Smooth muscle cell (in vitro differentiated cells): Measurements from ENCODE around the gene KCNMA1. TPM values are rescaled to one million over a fixed set of nuclear protein-coding genes. Genes with fewer than 3 reads are reported as not detected.
"Not testable (repeated sequence)": the region's sequence is repeated elsewhere in the genome, so short reads cannot be mapped to it uniquely, and the experiment has no call there.

Experiments used
- DNase-seq: peaks from one replicate; lab custom pipeline; 2025; ENCODE audit not compliant: unreplicated experiment; lab: John Stamatoyannopoulos, UW
- H2AFZ ChIP-seq: fragments of 200-600 bp; sonication (generic); 2 replicates; pipeline ENCODE4 v1.6.0; 2016; ENCODE audit warnings: antibody characterized with exemption, low read depth, mild to moderate bottlenecking
- H3F3A ChIP-seq: fragments of 200-600 bp; sonication (generic); 2 replicates; pipeline ENCODE4 v1.6.0; 2017; ENCODE audit warnings: antibody characterized with exemption, low read depth
- H3K27ac ChIP-seq: fragments of 200-600 bp; sonication (generic); 2 replicates; pipeline ENCODE4 v1.5.1; 2016; ENCODE audit warnings: low read depth, mild to moderate bottlenecking
- H3K27me3 ChIP-seq: fragments of 200-600 bp; sonication (generic); 2 replicates; pipeline ENCODE4 v1.6.1; 2016; ENCODE audit warnings: low read depth, mild to moderate bottlenecking
- H3K36me3 ChIP-seq: fragments of 200-600 bp; sonication (generic); 2 replicates; pipeline ENCODE4 v1.5.1; 2016; ENCODE audit warnings: low read depth
- H3K4me1 ChIP-seq: fragments of 200-600 bp; sonication (generic); 2 replicates; pipeline ENCODE4 v1.5.1; 2016; ENCODE audit warnings: low read depth
- H3K4me2 ChIP-seq: fragments of 200-600 bp; sonication (generic); 2 replicates; pipeline ENCODE4 v1.6.0; 2016; ENCODE audit warnings: mild to moderate bottlenecking
- H3K4me3 ChIP-seq: fragments of 200-600 bp; sonication (generic); 2 replicates; pipeline ENCODE4 v1.5.1; 2016; ENCODE audit warnings: mild to moderate bottlenecking
- H3K79me2 ChIP-seq: fragments of 200-600 bp; sonication (generic); 2 replicates; pipeline ENCODE4 v1.6.0; 2016; ENCODE audit warnings: low read depth, mild to moderate bottlenecking
- H3K9ac ChIP-seq: fragments of 200-600 bp; sonication (generic); 2 replicates; pipeline ENCODE4 v1.6.0; 2016; ENCODE audit warnings: low read depth
- H3K9me3 ChIP-seq: fragments of 200-600 bp; sonication (generic); replicated peaks from 2 replicates; pipeline ENCODE4 v1.5.1; 2016; ENCODE audit warnings: low read depth
- H4K20me1 ChIP-seq: fragments of 200-600 bp; sonication (generic); 2 replicates; pipeline ENCODE4 v1.6.0; 2016; ENCODE audit warnings: low read depth
- WGBS: methylation state at CpG from one replicate; pipeline ENCODE4 v1.1.7; 2016; ENCODE audit warnings: low lambda C conversion rate; 5-methylcytosine and 5-hydroxymethylcytosine counted together
- polyA plus RNA-seq: library from polyadenylated mRNA; unstranded; fragments of >200 nt; fragmentation: Nextera tagmentation; extraction: Ambion mirVana; gene quantifications from 2 replicates; pipeline ENCODE4 v1.2.1, GENCODE V29; 2016
- total RNA-seq: library from RNA; depleted of rRNA; stranded (reverse); fragments of >200 nt; gene quantifications from 2 replicates; pipeline ENCODE4 v1.2.3, GENCODE V29; 2014
- TF ChIP-seq, protein P1 (sequence below): fragments of 200-600 bp; sonication (generic); IDR thresholded peaks from 2 replicates; pipeline ENCODE4 v1.5.1; 2017; ENCODE audit warnings: borderline replicate concordance, mild to moderate bottlenecking, antibody characterized with exemption; ENCODE audit not compliant: insufficient read depth, poor library complexity, severe bottlenecking

Gene KCNMA1
- total and polyA plus RNA-seq, 2 experiments from 2014 or later: 9.1 to 23.4 TPM

GRCh38 chr10:77592510-77592909, 45.1 kb downstream of the KCNMA1 start:
- Histone ChIP-seq H2AFZ (no peak overlapping the region), H3K27me3 (no peaks in the 10 kb centered on the region), H3K9me3 (no peaks in the 10 kb centered on the region), H3K9ac (no peak overlapping the region), H3F3A (peaks cover 2% of the 10 kb centered on the region), H3K4me2 (no peak overlapping the region), H4K20me1 (no peaks in the 10 kb centered on the region), H3K79me2 (peaks cover 7% of the 10 kb centered on the region), H3K27ac (peak overlapping the region; percentile 85), H3K4me3 (no peak overlapping the region), H3K4me1 (peaks cover under 1% of the 10 kb centered on the region), H3K36me3 (no peaks in the 10 kb centered on the region)
- TF ChIP-seq, protein P1, sequence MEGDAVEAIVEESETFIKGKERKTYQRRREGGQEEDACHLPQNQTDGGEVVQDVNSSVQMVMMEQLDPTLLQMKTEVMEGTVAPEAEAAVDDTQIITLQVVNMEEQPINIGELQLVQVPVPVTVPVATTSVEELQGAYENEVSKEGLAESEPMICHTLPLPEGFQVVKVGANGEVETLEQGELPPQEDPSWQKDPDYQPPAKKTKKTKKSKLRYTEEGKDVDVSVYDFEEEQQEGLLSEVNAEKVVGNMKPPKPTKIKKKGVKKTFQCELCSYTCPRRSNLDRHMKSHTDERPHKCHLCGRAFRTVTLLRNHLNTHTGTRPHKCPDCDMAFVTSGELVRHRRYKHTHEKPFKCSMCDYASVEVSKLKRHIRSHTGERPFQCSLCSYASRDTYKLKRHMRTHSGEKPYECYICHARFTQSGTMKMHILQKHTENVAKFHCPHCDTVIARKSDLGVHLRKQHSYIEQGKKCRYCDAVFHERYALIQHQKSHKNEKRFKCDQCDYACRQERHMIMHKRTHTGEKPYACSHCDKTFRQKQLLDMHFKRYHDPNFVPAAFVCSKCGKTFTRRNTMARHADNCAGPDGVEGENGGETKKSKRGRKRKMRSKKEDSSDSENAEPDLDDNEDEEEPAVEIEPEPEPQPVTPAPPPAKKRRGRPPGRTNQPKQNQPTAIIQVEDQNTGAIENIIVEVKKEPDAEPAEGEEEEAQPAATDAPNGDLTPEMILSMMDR: no peak
- no peak for DNase-seq
- 96% methylated on average over 4 of the region's 4 CpGs for WGBS

DNA sequence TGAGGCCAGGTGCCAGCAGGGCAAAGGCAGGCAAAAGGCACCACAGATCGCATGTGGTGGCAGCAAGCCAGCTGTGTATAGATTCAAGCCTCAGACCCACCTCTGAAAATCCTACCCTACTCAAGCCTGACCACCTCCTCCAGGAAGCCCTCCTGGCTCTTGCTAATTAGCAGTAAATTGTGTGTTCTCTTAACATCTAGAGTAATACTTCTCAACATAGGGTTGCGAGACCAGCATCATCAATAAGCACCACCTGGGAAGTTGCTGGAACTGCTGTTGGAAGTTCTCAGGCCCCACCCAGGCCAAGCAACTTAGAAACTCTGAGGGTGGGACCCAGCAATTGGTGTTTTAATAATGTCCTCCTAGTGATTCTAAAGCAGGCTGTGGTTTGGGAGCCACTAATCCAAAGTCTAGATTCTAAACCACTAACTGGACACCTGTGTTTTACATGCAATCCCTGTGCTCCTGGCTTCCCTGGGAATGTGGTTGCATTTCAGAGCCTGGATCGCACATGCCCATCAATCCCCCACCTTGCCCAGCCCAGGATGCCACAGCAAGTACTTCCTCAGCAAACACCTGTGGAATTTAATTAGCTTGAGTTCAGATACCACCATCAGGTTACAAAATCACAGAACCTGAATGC, 46.2 kb downstream of the KCNMA1 start:
- no peak overlapping the region for H3K9ac ChIP-seq
- H3K9me3 ChIP-seq: no peaks in the 10 kb centered on the region
- no peak for DNase-seq
- WGBS: 93% methylated on average over 3 of the region's 3 CpGs
- no peaks in the 10 kb centered on the region for H3K79me2 ChIP-seq
- peaks cover 4% of the 10 kb centered on the region for H3F3A ChIP-seq
- no peak overlapping the region for H2AFZ ChIP-seq
- no peak overlapping the region for H3K27ac ChIP-seq
- H4K20me1 ChIP-seq: no peaks in the 10 kb centered on the region
- no peaks in the 10 kb centered on the region for H3K36me3 ChIP-seq
- no peak overlapping the region for H3K4me3 ChIP-seq
- no peak overlapping the region for H3K4me2 ChIP-seq
- no peaks in the 10 kb centered on the region for H3K27me3 ChIP-seq
- peaks cover 9% of the 10 kb centered on the region for H3K4me1 ChIP-seq
- TF ChIP-seq, protein P1: no peak

GRCh38 chr10:77590344-77591237, 47.0 kb downstream of the KCNMA1 start:
- H3K9me3 ChIP-seq: no peaks in the 10 kb centered on the region
- H3K36me3 ChIP-seq: no peaks in the 10 kb centered on the region
- no peaks in the 10 kb centered on the region for H3K79me2 ChIP-seq
- H3K9ac ChIP-seq: no peak overlapping the region
- 96% methylated on average over 23 of the region's 32 CpGs for WGBS
- H3K4me2 ChIP-seq: no peak overlapping the region
- H3F3A ChIP-seq: peaks cover 10% of the 10 kb centered on the region
- H3K4me3 ChIP-seq: no peak overlapping the region
- H4K20me1 ChIP-seq: no peaks in the 10 kb centered on the region
- no peak overlapping the region for H3K27ac ChIP-seq
- TF ChIP-seq, protein P1: no peak
- H3K27me3 ChIP-seq: no peaks in the 10 kb centered on the region
- no peak for DNase-seq
- no peak overlapping the region for H2AFZ ChIP-seq
- peaks cover 9% of the 10 kb centered on the region for H3K4me1 ChIP-seq

- not testable (repeated sequence) for H3K4me3 ChIP-seq, H3K4me1 ChIP-seq, H3K9me3 ChIP-seq, H3K36me3 ChIP-seq, H3K27me3 ChIP-seq, H2AFZ ChIP-seq, DNase-seq, H3K27ac ChIP-seq, H3F3A ChIP-seq, H3K4me2 ChIP-seq, H3K79me2 ChIP-seq, H4K20me1 ChIP-seq, H3K9ac ChIP-seq
- 94% methylated on average over 8 of the region's 8 CpGs for WGBS
Measured at GRCh38 chr10:77589703-77590102, 47.9 kb downstream of the KCNMA1 start.
